Liver (tissue), 9 donors: ENCODE data around the gene PTPN14. TPM values are rescaled to one million over a fixed set of nuclear protein-coding genes. Genes with fewer than 3 reads are reported as not detected.

ENCODE experiments used
- DNase-seq: peaks from one replicate; pipeline ENCODE4 v3.0.0-alpha.2; 2017; ENCODE audit warnings: low spot score
- H3K27ac ChIP-seq, 2 donors: one replicate each; pipeline ENCODE4 v1.7.0; 2013; ENCODE audit warnings: inconsistent platforms in 2 of 2, low read length in 2 of 2, control low read depth in 1 of 2, low read depth in 1 of 2, mild to moderate bottlenecking in 1 of 2
- H3K27me3 ChIP-seq, 4 donors: one replicate each; pipeline versions ENCODE4 v1.6.1 to v1.7.0; 2013; ENCODE audit warnings: low read length in 3 of 4, inconsistent platforms in 1 of 4, mild to moderate bottlenecking in 1 of 4, moderate library complexity in 1 of 4; ENCODE audit not compliant: control insufficient read depth in 4 of 4, insufficient read depth in 4 of 4
- H3K36me3 ChIP-seq, 4 donors: one replicate each; pipeline versions ENCODE4 v1.6.1 to v1.7.0; 2013; ENCODE audit warnings: low read length in 3 of 4, mild to moderate bottlenecking in 3 of 4, low read depth in 1 of 4, moderate library complexity in 1 of 4; ENCODE audit not compliant: control insufficient read depth in 4 of 4, insufficient read depth in 3 of 4
- H3K4me1 ChIP-seq, 4 donors: one replicate each; pipeline versions ENCODE4 v1.6.1 to v1.7.0; 2013; ENCODE audit warnings: low read length in 3 of 4, mild to moderate bottlenecking in 3 of 4, moderate library complexity in 1 of 4; ENCODE audit not compliant: control insufficient read depth in 4 of 4, insufficient read depth in 4 of 4
- H3K4me3 ChIP-seq, 3 donors: one replicate each; pipeline versions ENCODE4 v1.6.1 to v1.7.0; 2013; ENCODE audit warnings: low read length in 3 of 3, control low read depth in 1 of 3, low read depth in 1 of 3, mild to moderate bottlenecking in 1 of 3
- H3K9ac ChIP-seq, 2 donors: one replicate each; pipeline ENCODE4 v1.7.0; 2013; ENCODE audit warnings: low read length in 2 of 2, mild to moderate bottlenecking in 2 of 2, moderate library complexity in 2 of 2, control low read depth in 1 of 2, low read depth in 1 of 2
- H3K9me3 ChIP-seq, 4 donors: one replicate each; pipeline versions ENCODE4 v1.6.1 to v1.7.0; 2013; ENCODE audit warnings: low read length in 3 of 4; ENCODE audit not compliant: control insufficient read depth in 4 of 4
- CTCF ChIP-seq: fragments of 150-350 bp; IDR thresholded peaks from 2 replicates; pipeline ENCODE4 v1.5.1; 2017; ENCODE audit warnings: improper control_type of control experiment, low read depth, low read length; ENCODE audit not compliant: missing input control
- EGR1 ChIP-seq, 2 donors: IDR thresholded peaks; 2 replicates each; pipeline ENCODE4 v1.6.1; 2016 to 2018; ENCODE audit warnings: antibody characterized with exemption in 2 of 2, low read depth in 2 of 2
- FOXA1 ChIP-seq: IDR thresholded peaks from 2 replicates; pipeline ENCODE4 v1.6.1; 2016; ENCODE audit warnings: antibody characterized with exemption
- FOXA2 ChIP-seq: IDR thresholded peaks from 2 replicates; pipeline ENCODE4 v1.6.1; 2016; ENCODE audit warnings: antibody characterized with exemption
- GABPA ChIP-seq, 2 donors: IDR thresholded peaks in 1 of 2; conservative IDR thresholded peaks in 1 of 2; 2 replicates each; pipeline ENCODE4 v1.6.1; 2016; ENCODE audit warnings: antibody characterized with exemption in 2 of 2, mild to moderate bottlenecking in 1 of 2, moderate library complexity in 1 of 2
- HNF4A ChIP-seq, 2 donors: conservative IDR thresholded peaks; 2 replicates each; pipeline ENCODE4 v1.6.1; 2016; ENCODE audit warnings: antibody characterized with exemption in 2 of 2, mild to moderate bottlenecking in 2 of 2
- HNF4G ChIP-seq: IDR thresholded peaks from 2 replicates; pipeline ENCODE4 v1.6.1; 2016; ENCODE audit warnings: antibody characterized with exemption
- JUND ChIP-seq, 2 donors: IDR thresholded peaks; 2 replicates each; pipeline ENCODE4 v1.6.1; 2016; ENCODE audit warnings: antibody characterized with exemption in 2 of 2
- MAX ChIP-seq: IDR thresholded peaks from 2 replicates; pipeline ENCODE4 v1.6.1; 2016; ENCODE audit warnings: antibody characterized with exemption
- NR2F2 ChIP-seq: IDR thresholded peaks from 2 replicates; pipeline ENCODE4 v1.6.1; 2016; ENCODE audit warnings: antibody characterized with exemption
- RAD21 ChIP-seq, 2 donors: IDR thresholded peaks; 2 replicates each; pipeline ENCODE4 v1.6.1; 2016; ENCODE audit warnings: antibody characterized with exemption in 2 of 2, mild to moderate bottlenecking in 2 of 2
- RXRA ChIP-seq, 2 donors: IDR thresholded peaks; 2 replicates each; pipeline ENCODE4 v1.6.1; 2017 to 2018; ENCODE audit warnings: antibody characterized with exemption in 2 of 2, mild to moderate bottlenecking in 1 of 2
- SP1 ChIP-seq: IDR thresholded peaks from 2 replicates; pipeline ENCODE4 v1.6.1; 2018; ENCODE audit warnings: antibody characterized with exemption, mild to moderate bottlenecking
- TAF1 ChIP-seq: conservative IDR thresholded peaks from 2 replicates; pipeline ENCODE4 v1.6.1; 2016; ENCODE audit warnings: antibody characterized with exemption, mild to moderate bottlenecking
- YY1 ChIP-seq: IDR thresholded peaks from 2 replicates; pipeline ENCODE4 v1.6.1; 2016; ENCODE audit warnings: antibody characterized with exemption, mild to moderate bottlenecking
- whole genome bisulfite sequencing: extraction: QIAGEN DNeasy Blood & Tissue Kit; methylation state at CpG from one replicate; pipeline ENCODE4 v1.1.7; 2013; 5-methylcytosine and 5-hydroxymethylcytosine counted together
- polyA plus RNA-seq, 2 donors: library from polyadenylated mRNA; stranded (reverse) in 1 of 2; unstranded in 1 of 2; fragments of 200-250 nt in 1 of 2; fragments of >200 nt in 1 of 2; fragmentation: Nextera tagmentation in 1 of 2; extraction: Ambion mirVana in 1 of 2; gene quantifications; one replicate each; pipeline versions ENCODE4 v1.2.1 to v1.2.3, GENCODE V29; 2013 to 2015
- total RNA-seq, 2 donors: library from RNA; depleted of rRNA; stranded (reverse); fragments of >200 nt; gene quantifications; one replicate each; pipeline ENCODE4 v1.2.3, GENCODE V29; 2014
- TF ChIP-seq, protein P1 (sequence below): IDR thresholded peaks from 2 replicates; pipeline ENCODE4 v1.6.1; 2016; ENCODE audit warnings: antibody characterized with exemption
- TF ChIP-seq, protein P2 (sequence below): IDR thresholded peaks from 2 replicates; pipeline ENCODE4 v1.6.1; 2016; ENCODE audit warnings: antibody characterized with exemption
- donor health status: healthy.
- donor health status: healthy.
- donor health status: healthy.
- donor health status: healthy.
- donor health status: healthy.

PTPN14 gene
- total and polyA plus RNA-seq, 4 donors, result 0.54 to 3.2 (median 1.5) TPM

- DNase-seq, result no peak
- Histone ChIP-seq H3K4me1 (no peaks in the 10 kb centered on the region), H3K9ac (no peak overlapping the region), H3K27ac (no peak overlapping the region), H3K27me3 (peaks cover 0 to 5% (median 2%) of the 10 kb centered on the region in 4 donors), H3K36me3 (no peaks in the 10 kb centered on the region), H3K4me3 (no peak overlapping the region), H3K9me3 (no peaks in the 10 kb centered on the region)
- TF ChIP-seq HNF4A (conservative IDR thresholded peaks at IDR 0.05) (no peak), SP1 (no peak), NR2F2 (no peak), JUND (IDR thresholded peaks at IDR 0.05) (no peak), FOXA2 (no peak), CTCF (no peak), MAX (no peak), TAF1 (no peak), RXRA (IDR thresholded peaks at IDR 0.05) (no peak), RAD21 (IDR thresholded peaks at IDR 0.05) (no peak), YY1 (no peak), GABPA (IDR thresholded peaks at IDR 0.05 in 1 of 2, conservative IDR thresholded peaks at IDR 0.05 in 1 of 2) (no peak)
- TF ChIP-seq, protein P1, sequence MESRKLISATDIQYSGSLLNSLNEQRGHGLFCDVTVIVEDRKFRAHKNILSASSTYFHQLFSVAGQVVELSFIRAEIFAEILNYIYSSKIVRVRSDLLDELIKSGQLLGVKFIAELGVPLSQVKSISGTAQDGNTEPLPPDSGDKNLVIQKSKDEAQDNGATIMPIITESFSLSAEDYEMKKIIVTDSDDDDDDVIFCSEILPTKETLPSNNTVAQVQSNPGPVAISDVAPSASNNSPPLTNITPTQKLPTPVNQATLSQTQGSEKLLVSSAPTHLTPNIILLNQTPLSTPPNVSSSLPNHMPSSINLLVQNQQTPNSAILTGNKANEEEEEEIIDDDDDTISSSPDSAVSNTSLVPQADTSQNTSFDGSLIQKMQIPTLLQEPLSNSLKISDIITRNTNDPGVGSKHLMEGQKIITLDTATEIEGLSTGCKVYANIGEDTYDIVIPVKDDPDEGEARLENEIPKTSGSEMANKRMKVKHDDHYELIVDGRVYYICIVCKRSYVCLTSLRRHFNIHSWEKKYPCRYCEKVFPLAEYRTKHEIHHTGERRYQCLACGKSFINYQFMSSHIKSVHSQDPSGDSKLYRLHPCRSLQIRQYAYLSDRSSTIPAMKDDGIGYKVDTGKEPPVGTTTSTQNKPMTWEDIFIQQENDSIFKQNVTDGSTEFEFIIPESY, result no peak
- TF ChIP-seq, protein P2, sequence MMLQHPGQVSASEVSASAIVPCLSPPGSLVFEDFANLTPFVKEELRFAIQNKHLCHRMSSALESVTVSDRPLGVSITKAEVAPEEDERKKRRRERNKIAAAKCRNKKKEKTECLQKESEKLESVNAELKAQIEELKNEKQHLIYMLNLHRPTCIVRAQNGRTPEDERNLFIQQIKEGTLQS, result no peak
- 87% methylated on average over 1 of the region's 1 CpG for WGBS
Observed at GRCh38 chr1:214565310-214565709, 13.9 kb upstream of the PTPN14 start.

GRCh38 chr1:214563881-214564280, 12.5 kb upstream of the PTPN14 start:
- no peak overlapping the region for H3K27ac ChIP-seq
- H3K4me3 ChIP-seq, result no peak overlapping the region
- H3K36me3 ChIP-seq, result no peaks in the 10 kb centered on the region
- no peaks in the 10 kb centered on the region for H3K4me1 ChIP-seq
- no peaks in the 10 kb centered on the region for H3K9me3 ChIP-seq
- H3K9ac ChIP-seq, result no peak overlapping the region
- no peak for DNase-seq
- TF ChIP-seq JUND (IDR thresholded peaks at IDR 0.05) (no peak), TAF1 (no peak), CTCF (no peak), FOXA1 (no peak), FOXA2 (no peak), HNF4G (no peak), RAD21 (IDR thresholded peaks at IDR 0.05) (no peak), NR2F2 (no peak), YY1 (no peak), SP1 (no peak), GABPA (IDR thresholded peaks at IDR 0.05 in 1 of 2, conservative IDR thresholded peaks at IDR 0.05 in 1 of 2) (no peak), EGR1 (IDR thresholded peaks at IDR 0.05; ENCODE audit: low read depth in 2 of 2) (no peak), RXRA (IDR thresholded peaks at IDR 0.05) (no peak)
- TF ChIP-seq, protein P1, result no peak
- H3K27me3 ChIP-seq, result peaks cover 0 to 9% (median 3%) of the 10 kb centered on the region in 4 donors
